HepG2 (cell line): ENCODE data around the gene NR1H2.

Experiments used
- CTCF ChIP-seq: sonication (generic); formaldehyde crosslinking; IDR thresholded peaks from 2 replicates; pipeline ENCODE4 v1.5.0; 2020; ENCODE audit warnings: mild to moderate bottlenecking, missing genetic modification reagents, moderate library complexity
- EP300 ChIP-seq, 3 experiments: sonication (generic) in 1 of 3; formaldehyde crosslinking in 1 of 3; IDR thresholded peaks; 2 replicates each; pipeline versions ENCODE4 v1.5.1 to v1.6.1; 2011 to 2020; ENCODE audit warnings: low read depth in 2 of 3, low read length in 2 of 3, borderline replicate concordance in 1 of 3, improper control_type of control experiment in 1 of 3, mild to moderate bottlenecking in 1 of 3, missing genetic modification reagents in 1 of 3, moderate library complexity in 1 of 3
- KLF9 ChIP-seq: IDR thresholded peaks from 2 replicates; pipeline ENCODE4 v1.6.1; 2016; ENCODE audit warnings: low read depth
- MAZ ChIP-seq, 2 experiments: sonication (generic) in 1 of 2; formaldehyde crosslinking in 1 of 2; IDR thresholded peaks; 2 replicates each; pipeline versions ENCODE4 v1.5.0 to v1.6.1; 2012 to 2020; ENCODE audit warnings: low read depth in 2 of 2, mild to moderate bottlenecking in 2 of 2, borderline replicate concordance in 1 of 2, improper control_type of control experiment in 1 of 2, low read length in 1 of 2, missing genetic modification reagents in 1 of 2, moderate library complexity in 1 of 2
- SP2 ChIP-seq: sonication (generic); formaldehyde crosslinking; IDR thresholded peaks from 2 replicates; pipeline ENCODE4 v1.5.1; 2020; ENCODE audit warnings: mild to moderate bottlenecking, missing genetic modification reagents
- TOE1 ChIP-seq: sonication (generic); formaldehyde crosslinking; IDR thresholded peaks from 2 replicates; pipeline ENCODE4 v1.4.0; 2020; ENCODE audit warnings: mild to moderate bottlenecking, missing genetic modification reagents
- ZBTB33 ChIP-seq: sonication (generic); formaldehyde crosslinking; IDR thresholded peaks from 2 replicates; pipeline ENCODE4 v1.4.0; 2020; ENCODE audit warnings: missing genetic modification reagents

- TF ChIP-seq MAZ (IDR thresholded peaks at IDR 0.05; ENCODE audit: borderline replicate concordance, low read depth, low read length) (no peak), MAZ (CRISPR knock-in tag; IDR thresholded peaks at IDR 0.05; ENCODE audit: low read depth) (no peak), ZBTB33 (CRISPR knock-in tag) (no peak), CTCF (CRISPR knock-in tag) (no peak), KLF9 (CRISPR knock-in tag) (no peak), SP2 (CRISPR knock-in tag) (no peak), EP300 (IDR thresholded peaks at IDR 0.05; ENCODE audit: low read depth in 2 of 2, low read length in 2 of 2) (no peak), EP300 (CRISPR knock-in tag; IDR thresholded peaks at IDR 0.05; ENCODE audit: borderline replicate concordance) (no peak), TOE1 (no peak)
Measured at GRCh38 chr19:50428772-50429463, 52.7 kb downstream of the NR1H2 start.
